CD4-positive, alpha-beta T cell treated with Interleukin-1 beta for 1 hour (primary cell): ENCODE measurements around the gene RNF13.
A peak's percentile ranks its signal among the peaks of the same experiment; 100 is the strongest.
"Not testable (repeated sequence)": the region's sequence is repeated elsewhere in the genome, so short reads cannot be mapped to it uniquely, and the experiment has no call there.

ENCODE experiments used
- DNase-seq, 2 donors: peaks; one replicate each; pipeline ENCODE4 v3.0.0-alpha.2; 2020 to 2022

The RNF13 gene

DNA sequence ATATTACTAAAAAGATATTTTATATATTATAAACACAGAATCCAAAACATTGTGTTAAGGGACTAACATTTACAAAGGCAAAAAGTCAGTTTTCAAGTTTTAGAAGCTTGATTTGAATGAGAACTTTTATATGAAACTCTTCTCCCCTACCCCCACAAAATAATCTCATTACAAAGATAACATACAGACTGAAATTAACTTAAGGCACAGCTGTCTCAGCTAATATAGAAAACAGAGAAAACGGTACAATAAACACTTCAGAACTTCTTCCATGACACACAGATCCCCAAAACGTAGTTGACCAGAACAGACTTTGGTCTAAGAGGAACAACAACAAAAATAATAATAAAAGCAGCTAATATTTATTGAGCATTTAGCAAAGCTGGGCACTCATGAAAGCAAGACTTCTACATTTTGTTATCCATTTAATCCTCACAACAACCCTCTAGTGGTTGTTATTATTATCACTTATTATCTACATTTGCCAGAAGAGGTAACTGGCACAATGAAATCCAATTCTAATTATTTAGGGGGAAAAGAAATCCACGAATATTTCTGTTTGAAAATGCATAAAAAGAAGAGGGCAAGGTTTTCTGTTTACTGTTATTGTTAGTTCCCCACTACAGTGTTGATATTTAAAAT, 89.6 kb downstream of the RNF13 start:
- no peak for DNase-seq

DNA sequence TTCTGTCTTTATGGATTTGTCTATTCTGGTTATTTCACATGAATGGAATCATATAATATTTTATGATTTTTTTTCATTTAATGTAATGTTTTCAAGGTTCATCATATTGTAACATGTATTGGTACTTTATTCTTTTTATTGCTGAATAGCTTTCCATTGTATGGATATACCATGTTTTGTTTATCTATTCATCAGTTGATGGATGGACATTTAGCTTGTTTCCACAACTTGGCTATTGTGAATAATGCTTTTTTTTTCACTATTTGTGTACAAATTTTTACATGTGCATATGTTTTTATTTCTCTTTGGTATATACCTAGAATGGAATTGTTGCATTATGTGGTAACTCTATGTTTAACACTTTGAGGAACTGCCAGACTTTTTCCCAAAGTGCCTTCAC, 93.0 kb downstream of the RNF13 start:
- DNase-seq: no peak

DNA sequence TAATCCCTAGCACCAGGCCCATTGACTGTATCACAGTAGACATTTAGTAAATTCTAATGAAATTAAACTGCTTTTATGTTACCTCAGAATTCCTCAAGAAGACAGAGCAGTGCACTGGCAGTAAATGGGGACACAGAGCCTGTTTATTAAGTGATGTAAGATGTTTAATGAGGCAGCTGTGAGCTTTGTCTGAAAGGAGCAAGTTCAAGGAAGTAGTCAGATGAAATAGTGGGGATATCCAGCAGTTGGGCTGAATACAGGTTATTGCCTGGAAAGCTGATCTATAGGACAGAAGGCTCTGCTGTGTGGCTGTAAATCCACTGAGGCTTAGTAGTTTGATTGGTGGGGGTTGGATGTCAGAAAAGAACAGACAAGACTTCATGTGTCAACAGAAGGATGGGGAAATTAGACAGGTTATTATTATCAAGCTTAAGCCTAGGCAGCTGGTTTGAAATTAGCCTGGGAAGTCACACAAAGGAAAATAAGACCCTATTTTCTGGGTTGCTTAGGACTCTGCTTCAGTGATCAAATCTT, 95.5 kb downstream of the RNF13 start:
- no peak for DNase-seq

DNA sequence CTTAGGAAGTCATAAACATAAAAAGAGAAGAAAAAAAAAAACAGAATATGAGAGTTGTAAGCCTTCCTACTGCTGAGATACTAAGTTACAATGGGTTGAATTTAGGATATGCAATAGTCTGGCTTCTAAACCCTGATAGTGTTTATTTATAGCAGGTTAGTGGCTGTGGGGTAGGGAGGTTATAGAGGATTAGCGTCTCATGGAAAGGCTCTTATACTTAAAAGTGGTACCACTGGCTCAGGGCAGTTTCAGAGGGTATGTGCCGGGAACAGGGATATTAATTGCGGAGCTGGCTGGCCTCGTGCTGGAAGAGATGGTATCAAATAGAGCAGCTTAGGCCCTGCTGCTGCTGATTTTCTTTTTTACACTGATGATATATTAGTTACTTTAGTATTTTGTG, 96.9 kb downstream of the RNF13 start:
- DNase-seq: no peak

DNA sequence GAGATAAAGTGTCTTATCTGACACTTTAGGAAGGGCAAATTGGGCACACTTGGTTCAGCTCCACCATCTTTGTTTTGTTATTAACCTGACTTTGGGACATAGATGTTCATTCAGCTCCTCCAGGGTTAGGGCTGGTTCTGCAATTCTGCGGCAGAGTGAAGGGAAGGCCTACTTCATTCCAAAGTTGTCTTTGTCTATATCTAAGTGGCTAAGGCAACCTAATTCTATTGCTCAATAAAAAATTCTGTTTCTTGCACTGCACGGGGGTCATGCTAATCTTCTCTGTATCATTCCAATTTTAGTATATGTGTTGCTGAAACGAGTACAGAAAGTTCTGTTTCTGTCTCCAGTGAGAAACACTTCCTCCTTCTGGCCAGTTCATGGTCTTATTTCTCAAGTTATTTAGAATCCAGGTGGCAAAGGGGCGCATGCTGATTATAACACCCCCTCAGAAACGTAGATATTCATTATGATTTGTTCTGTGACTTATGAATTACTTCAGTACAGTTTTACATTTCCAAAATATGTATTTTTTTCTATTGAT, 104.2 kb downstream of the RNF13 start:
- no peak for DNase-seq

DNA sequence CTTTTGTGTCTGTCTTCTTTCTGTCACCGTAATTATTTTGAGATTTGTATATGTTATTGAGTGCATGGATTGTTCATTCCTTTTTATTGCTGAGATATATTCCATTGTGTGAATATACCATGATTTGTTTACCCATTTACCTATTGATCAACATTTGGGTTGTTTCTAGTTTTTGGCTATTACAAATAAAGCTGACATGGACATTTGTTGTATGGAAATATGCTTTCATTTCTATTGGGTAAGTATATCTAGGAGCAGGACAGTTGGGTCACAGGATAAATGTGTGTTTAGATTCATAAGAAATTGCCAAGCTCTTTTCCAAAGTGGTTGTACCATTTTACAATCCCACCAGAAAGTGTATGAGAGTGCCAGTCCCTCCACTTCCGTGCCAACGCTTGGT, 106.5 kb downstream of the RNF13 start:
- no peak for DNase-seq

DNA sequence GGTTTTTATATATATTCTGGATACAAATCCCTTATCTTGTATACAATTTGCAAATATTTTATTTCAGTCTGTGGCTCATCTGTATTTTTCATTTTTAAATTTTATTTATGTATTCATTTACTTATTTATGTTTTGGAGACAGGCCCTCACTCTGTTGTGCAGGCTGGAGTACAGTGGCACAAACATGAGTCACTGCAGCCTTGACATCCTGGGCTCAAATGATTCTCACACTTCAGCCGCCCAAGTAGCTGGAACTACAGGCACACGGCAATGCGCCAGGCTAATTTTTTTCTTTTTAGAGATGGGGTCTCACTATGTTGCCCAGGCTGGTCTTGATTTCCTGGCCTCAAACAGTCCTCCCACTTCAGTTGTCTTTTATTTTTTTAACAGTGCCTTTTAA, 107.1 kb downstream of the RNF13 start:
- DNase-seq: no peak

DNA sequence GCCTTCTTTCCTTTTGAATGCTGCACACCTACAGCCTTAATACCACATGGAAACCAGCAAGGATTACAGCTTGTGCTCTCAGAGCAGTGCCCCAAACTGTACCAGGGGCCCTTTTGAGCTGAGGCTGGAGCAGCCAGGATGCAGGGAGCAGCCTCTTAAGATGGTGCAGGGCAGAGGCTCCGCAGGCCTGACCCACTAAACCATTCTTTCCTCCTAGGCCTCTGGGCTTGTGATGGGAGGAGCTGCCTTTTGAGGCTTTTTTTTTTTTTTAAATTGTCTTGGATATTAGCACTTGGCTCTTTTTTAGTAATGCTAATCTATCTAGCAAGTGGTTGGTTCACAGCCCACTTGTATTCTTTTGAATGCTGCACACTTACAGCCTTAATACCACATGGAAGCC, 120.0 kb downstream of the RNF13 start:
- DNase-seq: no peak

DNA sequence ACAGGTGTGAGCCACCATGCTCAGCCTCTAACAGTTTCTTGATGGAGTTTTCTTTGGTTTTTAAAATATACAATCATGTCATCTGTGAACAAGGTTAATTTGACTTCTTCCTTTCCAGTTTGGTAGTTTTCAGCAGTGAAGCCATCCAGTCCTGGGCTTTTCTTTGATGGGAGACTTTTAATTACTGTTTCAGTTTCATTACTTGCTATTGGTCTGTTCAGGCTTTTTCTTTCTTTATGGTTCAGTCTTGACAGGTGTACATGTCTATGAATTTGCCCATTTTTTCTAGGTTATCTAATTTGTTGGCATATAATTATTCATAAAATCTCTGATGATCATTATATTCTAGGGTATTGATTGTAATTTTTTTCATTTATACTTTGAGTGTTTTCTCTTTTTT, 120.8 kb downstream of the RNF13 start:
- no peak for DNase-seq

DNA sequence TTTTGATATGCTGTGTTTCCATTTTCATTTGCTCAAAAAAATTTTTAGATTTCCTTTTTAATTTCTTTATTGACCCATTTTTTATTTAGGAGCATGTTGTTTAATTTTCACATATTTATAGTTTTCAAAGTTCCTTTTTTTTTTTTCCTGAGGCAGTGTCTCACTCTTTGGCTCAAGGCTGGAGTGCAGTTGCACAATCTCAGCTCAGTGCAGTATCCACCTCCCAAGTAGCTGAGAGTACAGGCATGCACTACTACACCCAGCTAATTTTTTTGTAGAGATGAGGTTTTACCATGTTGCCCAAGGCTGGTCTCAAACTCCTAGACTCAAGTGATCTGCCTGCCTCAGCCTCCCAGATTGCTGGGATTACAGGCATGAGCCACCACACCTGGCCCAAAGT, 121.5 kb downstream of the RNF13 start:
- no peak for DNase-seq

DNA sequence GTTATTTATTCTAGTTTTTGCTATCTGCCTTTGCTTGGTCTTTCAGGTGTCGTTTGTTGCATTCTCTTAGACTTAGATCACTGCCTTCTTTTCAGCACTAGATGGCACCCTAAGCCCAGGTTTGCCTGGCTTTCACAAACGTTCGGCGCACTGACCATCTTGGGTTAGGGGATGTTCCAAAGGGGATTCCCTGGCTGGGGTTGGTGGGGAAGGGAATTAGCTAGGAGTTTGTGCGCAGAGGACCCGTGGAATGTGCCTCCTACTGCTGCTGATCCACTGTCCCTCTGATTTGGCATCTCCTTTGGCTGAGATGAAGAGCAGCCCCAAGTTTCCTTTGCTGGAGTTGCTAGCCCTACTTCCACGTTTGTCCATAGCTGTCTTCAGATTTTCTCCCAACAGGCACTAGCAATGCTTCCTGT, 123.8 kb downstream of the RNF13 start:
- DNase-seq: peak; percentile 15 to 54

DNA sequence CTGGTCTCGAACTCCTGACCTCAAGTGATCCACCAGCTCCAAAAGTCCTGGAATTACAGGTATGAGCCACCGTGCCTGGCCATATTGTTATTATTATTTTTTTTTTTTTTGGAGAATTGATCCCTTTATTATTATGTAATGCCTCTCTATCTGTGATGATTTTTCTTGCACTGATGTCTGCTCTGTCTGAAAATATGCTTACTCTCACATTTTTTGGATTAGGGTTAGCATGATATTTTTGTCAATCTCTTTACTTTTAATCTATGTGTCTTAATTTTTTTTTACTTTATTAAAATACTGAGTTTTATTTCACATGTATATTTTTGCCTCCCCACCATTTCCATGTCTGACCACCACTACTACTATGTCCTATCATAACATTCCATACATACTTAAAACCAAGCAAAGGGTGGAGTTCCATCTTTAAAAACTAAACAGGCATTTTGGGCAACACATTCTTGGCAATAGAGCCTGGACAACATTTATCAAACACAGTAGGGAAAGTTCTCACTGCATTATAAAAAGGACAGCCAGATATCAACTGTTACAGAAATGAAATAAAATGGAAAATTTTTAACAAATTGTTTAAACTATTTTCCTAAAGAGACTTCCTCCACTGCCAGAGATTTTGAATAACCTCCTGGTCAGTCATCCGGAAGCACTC, 125.5 kb downstream of the RNF13 start:
- DNase-seq: not testable (repeated sequence)

DNA sequence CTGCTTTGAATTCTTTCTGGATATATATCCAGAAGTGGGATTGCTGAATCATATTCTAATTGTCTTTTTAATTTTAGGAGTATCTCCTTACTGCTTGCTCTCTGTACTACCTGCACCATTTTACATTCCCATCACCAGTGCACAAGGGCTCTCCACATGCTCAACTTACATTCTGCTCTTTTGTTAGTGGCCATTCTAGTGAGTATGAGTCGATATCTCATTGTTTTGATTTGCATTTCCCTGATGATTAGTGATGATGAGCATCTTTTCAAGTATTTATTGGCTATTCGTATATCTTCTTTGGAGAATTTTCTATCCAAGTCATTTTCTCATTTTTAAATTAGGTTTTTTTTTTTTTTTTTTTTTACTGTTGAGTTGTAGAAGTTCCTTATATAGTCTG, 128.2 kb downstream of the RNF13 start:
- DNase-seq: no peak

DNA sequence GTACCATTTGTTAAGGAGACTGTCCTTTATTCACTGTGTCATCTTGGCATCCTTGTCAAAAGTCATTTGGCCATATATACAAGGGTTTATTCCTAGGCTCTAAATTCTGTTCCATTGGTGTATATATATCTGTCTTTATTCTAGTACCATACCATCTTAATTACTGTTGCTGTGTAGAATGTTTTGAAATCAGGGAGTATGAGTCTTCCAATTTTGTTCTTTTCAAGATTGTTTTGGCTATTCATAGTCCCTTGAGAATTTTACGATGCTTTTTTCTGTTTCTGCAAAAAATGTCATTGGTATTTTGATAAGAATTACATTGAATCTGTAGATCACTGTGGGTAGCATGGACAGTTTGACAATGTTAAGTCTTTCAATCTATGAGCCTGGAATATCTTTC, 128.9 kb downstream of the RNF13 start:
- DNase-seq: no peak

DNA sequence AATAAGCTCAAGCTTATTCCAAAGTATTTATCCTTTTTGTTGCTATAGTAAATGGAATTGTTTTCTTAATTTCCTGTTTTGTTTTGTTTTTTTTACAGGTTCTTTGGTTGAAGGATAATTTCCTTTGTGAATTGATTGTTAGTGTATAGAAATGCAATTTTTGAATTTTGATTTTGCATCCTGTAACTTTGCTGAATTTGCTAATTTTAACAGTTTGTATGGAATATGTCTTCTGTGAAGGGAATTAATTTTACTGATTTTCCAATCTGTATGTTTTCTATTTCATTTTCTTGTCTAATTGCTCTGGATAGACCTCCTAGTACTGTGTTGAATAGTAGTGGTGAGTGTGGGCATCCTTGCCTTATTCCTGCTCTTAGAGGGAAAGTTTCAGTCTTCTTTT, 129.4 kb downstream of the RNF13 start:
- DNase-seq: no peak

DNA sequence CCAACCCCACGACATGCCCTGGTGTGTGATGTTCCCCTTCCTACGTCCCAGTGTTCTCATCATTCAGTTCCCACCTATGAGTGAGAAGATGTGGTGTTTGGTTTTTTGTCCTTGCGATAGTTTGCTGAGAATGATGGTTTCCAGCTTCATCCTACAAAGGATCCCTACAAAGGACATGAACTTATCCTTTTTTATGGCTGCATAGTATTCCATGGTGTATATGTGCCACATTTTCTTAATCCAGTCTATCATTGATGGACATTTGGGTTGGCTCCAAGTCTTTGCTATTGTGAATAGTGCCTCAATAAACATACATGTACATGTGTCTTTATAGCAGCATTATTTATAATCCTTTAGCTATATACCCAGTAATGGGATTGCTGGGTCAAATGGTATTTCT, 131.0 kb downstream of the RNF13 start:
- not testable (repeated sequence) for DNase-seq

DNA sequence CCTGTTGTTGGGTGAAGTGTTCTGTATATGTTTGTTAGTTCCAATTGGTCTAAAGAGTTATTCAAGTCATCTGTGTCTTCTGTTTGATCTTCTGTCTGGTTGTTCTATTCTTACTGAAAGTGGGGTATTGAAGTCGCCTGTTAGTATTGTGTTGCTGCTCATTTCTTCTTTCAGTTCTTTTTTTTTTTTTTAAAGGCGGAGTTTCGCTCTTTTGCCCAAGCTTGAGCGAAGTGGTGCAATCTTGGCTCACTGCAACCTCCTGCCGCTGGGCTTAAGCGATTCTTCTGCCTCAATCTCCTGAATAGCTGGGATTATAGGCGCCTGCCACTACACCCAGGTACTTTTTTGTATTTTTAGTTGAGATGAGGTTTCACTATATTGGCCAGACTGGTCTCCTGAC, 134.2 kb downstream of the RNF13 start:
- DNase-seq: no peak

DNA sequence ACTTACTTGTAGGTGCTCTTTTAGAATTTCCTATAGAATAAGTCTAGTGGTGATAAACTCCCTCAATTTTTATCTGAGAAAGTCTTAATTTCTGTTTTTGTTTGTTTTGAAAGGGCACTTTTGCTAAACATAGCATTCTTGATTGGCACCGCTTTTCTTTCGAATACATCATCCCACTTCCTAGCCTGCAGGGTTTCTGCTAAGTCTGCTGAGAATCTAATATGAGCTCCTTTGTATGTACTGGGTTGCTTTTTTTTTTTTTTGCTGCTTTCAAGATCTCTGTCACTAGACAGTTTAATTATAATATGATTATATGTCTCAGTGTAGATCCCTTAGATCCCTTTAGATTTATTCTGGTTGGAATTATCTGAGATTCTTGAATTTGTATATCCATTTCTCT, 136.2 kb downstream of the RNF13 start:
- no peak for DNase-seq

DNA sequence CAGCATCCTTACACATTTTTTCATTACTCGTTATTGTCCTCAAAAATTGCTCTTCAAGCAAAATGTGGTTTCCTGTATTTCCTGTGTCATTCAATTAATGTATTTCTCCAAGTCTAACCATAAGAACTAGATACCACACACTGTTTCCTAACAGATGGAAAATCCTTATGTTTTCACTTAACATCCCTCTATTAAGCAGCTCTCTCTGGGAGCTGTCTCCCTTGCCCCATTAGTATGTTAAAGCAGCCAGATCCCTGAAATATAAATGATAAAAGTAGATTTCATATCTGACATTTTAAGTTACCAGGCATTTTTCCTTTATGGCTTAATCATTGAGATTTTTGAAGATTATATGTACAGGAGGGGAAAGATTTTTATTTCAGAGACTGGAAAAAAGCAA, 141.8 kb downstream of the RNF13 start:
- no peak for DNase-seq

DNA sequence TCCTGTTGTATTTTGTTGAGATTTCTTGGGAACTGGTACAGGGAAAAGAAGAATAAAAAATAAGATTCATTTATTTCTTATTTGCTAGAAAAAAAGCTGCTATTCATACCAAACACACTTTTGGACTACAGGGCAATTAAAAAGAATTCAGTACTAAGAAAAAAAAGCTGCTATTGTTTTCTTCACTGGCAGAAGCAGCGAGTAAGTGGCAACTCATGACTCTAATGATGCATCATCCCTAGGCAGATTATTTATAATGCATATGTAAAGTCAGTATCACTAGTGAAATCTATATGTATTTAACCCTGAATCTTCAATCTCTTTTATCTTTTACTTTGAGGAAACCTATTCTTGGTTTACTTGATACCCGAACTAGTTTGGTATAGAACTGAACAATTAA, 142.4 kb downstream of the RNF13 start:
- DNase-seq: no peak

DNA sequence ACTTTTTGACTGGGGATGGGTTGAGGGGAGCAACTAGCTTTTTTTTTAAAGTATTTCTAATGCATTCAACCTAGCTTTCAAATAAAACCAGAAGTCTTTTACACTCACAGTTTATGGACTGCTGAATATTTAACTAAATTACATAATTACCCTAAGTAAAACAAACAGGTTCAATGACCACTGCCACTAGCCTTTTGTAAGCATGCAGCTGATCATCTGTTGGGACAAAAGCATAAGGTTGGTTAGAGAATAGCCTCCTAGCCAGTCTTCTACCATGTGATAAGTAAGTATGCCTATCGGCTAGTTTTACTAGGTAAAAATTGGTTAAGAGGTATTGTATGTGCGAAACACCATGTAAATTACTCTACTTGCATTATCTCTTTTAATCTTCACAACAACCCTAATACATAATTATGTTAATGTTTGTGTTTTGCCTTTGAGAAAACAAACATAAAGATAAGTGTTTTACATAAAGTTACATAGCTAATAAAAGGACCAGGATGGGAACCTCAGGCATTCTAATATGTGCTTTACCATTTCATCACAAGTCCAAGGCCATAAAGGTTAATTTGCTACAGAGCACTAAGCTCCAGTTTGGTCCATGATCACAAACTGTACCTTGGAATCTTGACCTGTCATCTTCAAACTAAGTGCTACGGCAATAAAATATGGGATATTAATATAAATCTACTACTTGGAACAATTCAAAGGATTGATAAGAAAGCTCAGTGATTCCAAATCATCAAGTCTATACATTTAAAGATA, 144.5 kb downstream of the RNF13 start:
- DNase-seq: no peak

DNA sequence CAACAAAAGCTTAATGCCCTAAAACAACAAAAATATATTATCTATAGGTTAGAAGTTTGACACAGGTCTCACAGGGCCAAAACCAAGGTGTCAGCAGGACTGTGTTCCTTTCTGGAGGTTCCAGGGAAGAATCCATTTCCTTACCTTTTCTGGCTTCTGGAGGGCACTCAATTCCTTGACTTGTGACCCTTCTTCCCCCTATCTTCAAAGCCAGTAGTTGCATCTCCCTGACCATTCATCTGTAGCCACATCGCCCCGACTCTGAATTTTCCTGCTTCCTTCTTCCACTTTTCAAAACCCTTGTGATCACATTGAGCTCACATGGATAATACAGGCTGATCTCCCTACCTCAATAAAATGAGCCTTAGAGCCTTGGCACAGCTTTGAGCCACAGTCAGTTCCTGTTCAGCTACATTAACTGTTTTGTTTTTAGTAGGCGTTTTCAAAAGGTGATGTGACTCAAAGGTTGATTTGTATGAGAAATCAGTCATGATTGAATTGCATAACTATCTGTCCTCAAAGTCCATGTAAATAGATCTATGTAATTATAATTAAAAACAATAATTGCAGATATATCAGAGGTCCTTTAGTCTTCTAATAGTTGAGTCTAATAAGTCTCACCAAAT, 145.3 kb downstream of the RNF13 start:
- DNase-seq: no peak

DNA sequence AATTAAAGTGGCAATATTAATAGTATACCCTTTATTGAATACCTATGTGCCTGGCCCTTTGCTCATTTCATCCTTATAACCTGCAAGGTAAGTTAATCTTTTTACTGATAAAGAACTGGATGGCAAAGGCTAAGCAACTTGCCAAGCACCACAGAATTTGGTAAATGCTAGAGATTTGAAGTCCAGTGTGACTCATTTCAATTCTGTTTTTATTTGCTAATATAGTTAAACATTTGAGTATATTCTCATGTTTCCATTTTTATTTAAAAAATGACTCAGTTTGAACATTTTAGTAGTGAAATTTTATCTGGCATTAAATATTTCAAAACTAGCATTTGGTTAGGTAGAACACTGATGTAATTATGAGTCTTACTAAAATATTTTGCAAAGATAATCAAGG, 146.4 kb downstream of the RNF13 start:
- DNase-seq: no peak
